Skeletal muscle tissue (tissue), 4 donors: ENCODE results near the gene TMEM18. TPM values are rescaled to one million over a fixed set of nuclear protein-coding genes. Genes with fewer than 3 reads are reported as not detected.

Source experiments
- H3K27ac ChIP-seq: one replicate; pipeline ENCODE4 v1.7.0; 2013; ENCODE audit warnings: mild to moderate bottlenecking, low read depth, low read length, inconsistent platforms
- H3K27me3 ChIP-seq, 3 donors: one replicate each; pipeline ENCODE4 v1.7.0; 2013; ENCODE audit warnings: low read length in 3 of 3; ENCODE audit not compliant: control insufficient read depth in 3 of 3, insufficient read depth in 3 of 3
- H3K36me3 ChIP-seq, 3 donors: one replicate each; pipeline ENCODE4 v1.7.0; 2013; ENCODE audit warnings: low read length in 3 of 3; ENCODE audit not compliant: control insufficient read depth in 3 of 3, insufficient read depth in 3 of 3
- H3K4me1 ChIP-seq, 3 donors: one replicate each; pipeline ENCODE4 v1.7.0; 2013; ENCODE audit warnings: low read length in 3 of 3, mild to moderate bottlenecking in 3 of 3; ENCODE audit not compliant: control insufficient read depth in 3 of 3, insufficient read depth in 3 of 3
- H3K4me3 ChIP-seq, 3 donors: one replicate each; pipeline ENCODE4 v1.7.0; 2013; ENCODE audit warnings: low read length in 3 of 3
- H3K9ac ChIP-seq, 3 donors: one replicate each; pipeline ENCODE4 v1.7.0; 2013; ENCODE audit warnings: low read length in 3 of 3, mild to moderate bottlenecking in 3 of 3, moderate library complexity in 2 of 3, low read depth in 1 of 3
- H3K9me3 ChIP-seq, 3 donors: one replicate each; pipeline ENCODE4 v1.7.0; 2013; ENCODE audit warnings: low read length in 3 of 3; ENCODE audit not compliant: control insufficient read depth in 3 of 3
- total RNA-seq: library from RNA; depleted of rRNA; stranded (reverse); fragments of >200 nt; gene quantifications from one replicate; pipeline ENCODE4 v1.2.3, GENCODE V29; 2014
- donor health status: Osteomylitis.

Gene TMEM18
- total RNA-seq, 1 donor from 2014 or later, result 20.9 TPM

DNA sequence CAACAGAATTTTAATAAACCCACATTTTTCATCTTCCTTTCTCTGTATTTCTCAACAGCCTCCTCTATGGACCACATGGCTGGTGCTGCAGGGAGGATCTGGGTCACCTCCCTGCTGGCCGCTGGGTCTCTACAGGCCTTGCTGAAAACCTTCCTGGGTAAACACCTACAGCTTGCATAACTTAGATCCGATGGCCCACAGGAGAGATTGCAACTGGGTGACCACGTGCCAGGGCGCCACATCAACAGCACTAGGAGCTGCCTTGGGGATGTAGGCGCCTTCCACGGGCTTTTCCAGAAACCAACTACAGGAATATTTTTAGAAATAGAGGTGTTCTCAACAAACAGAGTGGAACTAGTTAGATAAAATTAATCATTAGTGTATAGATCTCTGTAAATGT lies 19.4 kb downstream of the TMEM18 start:
- Histone ChIP-seq H3K27ac (no peak overlapping the region), H3K4me1 (no peaks in the 10 kb centered on the region), H3K9ac (no peak overlapping the region), H3K27me3 (peaks cover 3 to 27% (median 21%) of the 10 kb centered on the region in 3 donors), H3K36me3 (peaks cover 0 to 2% (median 0%) of the 10 kb centered on the region in 3 donors), H3K9me3 (no peaks in the 10 kb centered on the region), H3K4me3 (no peak overlapping the region)

DNA sequence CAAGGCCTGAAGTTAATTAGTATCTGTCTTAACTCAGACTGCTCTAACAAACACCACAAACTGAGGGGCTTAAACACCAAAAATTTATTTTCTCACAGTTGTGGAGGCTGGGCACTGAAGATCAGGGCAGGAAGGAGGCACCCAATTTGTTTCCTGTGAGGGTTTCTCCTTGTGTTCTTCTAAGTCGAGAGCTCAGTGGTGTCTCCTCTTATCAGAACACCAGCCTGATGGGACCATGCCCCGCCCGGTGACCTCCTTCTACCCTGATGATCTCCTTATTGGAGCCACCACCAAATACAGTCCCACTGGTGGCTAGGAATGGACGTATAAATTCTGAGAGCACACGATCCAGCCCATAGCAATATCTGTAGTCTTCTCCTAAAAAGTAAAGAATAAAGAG lies 20.5 kb downstream of the TMEM18 start:
- no peaks in the 10 kb centered on the region for H3K36me3 ChIP-seq
- no peaks in the 10 kb centered on the region for H3K4me1 ChIP-seq
- no peak overlapping the region for H3K4me3 ChIP-seq
- H3K27me3 ChIP-seq, result peaks cover 3 to 27% (median 21%) of the 10 kb centered on the region in 3 donors
- H3K9ac ChIP-seq, result no peak overlapping the region
- no peak overlapping the region for H3K27ac ChIP-seq
- no peaks in the 10 kb centered on the region for H3K9me3 ChIP-seq

DNA sequence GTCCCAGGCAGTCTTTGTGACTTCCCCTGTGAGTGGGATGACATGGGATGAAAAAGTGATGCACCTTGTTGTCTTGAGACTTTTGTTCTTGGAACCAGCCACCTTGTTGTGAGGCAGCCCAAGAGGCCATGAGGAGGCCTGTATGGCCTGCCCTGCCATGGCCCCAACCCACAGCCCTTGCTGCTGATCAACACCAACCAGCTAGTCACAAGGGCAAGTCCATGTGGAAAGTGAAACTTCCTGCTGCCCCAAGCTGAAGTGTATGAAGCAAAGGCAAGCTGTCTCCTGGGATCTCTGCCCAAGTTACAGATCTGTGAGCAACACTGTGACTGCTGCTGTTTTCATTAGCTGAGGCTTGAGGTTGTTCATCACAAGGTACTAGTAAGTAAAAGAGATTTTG lies 21.6 kb downstream of the TMEM18 start:
- Histone ChIP-seq H3K4me3 (no peak overlapping the region), H3K27ac (no peak overlapping the region), H3K27me3 (peaks cover 3 to 17% (median 16%) of the 10 kb centered on the region in 3 donors), H3K4me1 (no peaks in the 10 kb centered on the region), H3K9ac (no peak overlapping the region), H3K36me3 (no peaks in the 10 kb centered on the region), H3K9me3 (no peaks in the 10 kb centered on the region)

- H3K27me3 ChIP-seq, result peaks cover 4 to 13% (median 12%) of the 10 kb centered on the region in 3 donors
- no peak overlapping the region for H3K27ac ChIP-seq
- no peak overlapping the region for H3K9ac ChIP-seq
- H3K4me3 ChIP-seq, result no peak overlapping the region
- no peaks in the 10 kb centered on the region for H3K9me3 ChIP-seq
- H3K36me3 ChIP-seq, result no peaks in the 10 kb centered on the region
- H3K4me1 ChIP-seq, result no peaks in the 10 kb centered on the region
Observed at GRCh38 chr2:654896-655295, 22.3 kb downstream of the TMEM18 start.

GRCh38 chr2:653645-654425 lies 23.4 kb downstream of the TMEM18 start:
- Histone ChIP-seq H3K36me3 (no peaks in the 10 kb centered on the region), H3K4me1 (no peaks in the 10 kb centered on the region), H3K27me3 (peaks cover 6 to 16% (median 10%) of the 10 kb centered on the region in 3 donors), H3K9me3 (no peaks in the 10 kb centered on the region), H3K27ac (no peak overlapping the region), H3K4me3 (no peak overlapping the region), H3K9ac (no peak overlapping the region)

DNA sequence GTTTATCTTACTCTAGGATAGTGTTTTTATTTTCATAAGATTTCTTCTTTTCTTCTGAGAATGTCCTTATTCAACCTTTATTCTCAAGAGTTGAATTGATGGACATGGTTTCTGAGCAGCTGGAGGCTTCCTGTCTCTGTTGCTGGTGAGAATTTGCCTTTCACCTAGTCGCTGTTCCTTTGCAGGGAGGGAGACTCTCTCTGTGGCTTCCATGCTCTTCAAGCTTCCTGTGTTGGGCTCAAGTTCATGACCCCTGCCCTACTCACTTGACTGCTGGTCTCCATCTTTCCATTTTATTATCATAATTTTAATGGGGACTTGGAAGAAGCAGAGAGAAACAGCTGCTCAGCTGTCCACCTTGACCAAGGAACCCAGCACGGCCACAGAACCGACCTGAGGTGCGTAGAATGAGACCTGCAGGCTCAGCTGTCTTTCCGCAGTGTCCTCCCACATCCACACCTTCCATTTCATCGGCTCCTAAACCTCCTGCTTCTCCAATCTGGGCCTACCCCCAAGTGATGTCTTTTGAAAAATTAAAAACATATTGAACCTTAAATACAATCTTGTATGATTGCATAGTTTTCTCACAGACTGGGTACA lies 24.2 kb downstream of the TMEM18 start:
- no peaks in the 10 kb centered on the region for H3K4me1 ChIP-seq
- no peak overlapping the region for H3K4me3 ChIP-seq
- H3K27ac ChIP-seq, result no peak overlapping the region
- no peaks in the 10 kb centered on the region for H3K9me3 ChIP-seq
- peaks cover 6 to 18% (median 8%) of the 10 kb centered on the region in 3 donors for H3K27me3 ChIP-seq
- no peak overlapping the region for H3K9ac ChIP-seq
- H3K36me3 ChIP-seq, result no peaks in the 10 kb centered on the region

GRCh38 chr2:651951-652373 lies 25.2 kb downstream of the TMEM18 start:
- no peaks in the 10 kb centered on the region for H3K36me3 ChIP-seq
- no peaks in the 10 kb centered on the region for H3K9me3 ChIP-seq
- H3K27ac ChIP-seq, result no peak overlapping the region
- no peak overlapping the region for H3K4me3 ChIP-seq
- peaks cover 8 to 20% (median 12%) of the 10 kb centered on the region in 3 donors for H3K27me3 ChIP-seq
- H3K4me1 ChIP-seq, result no peaks in the 10 kb centered on the region
- H3K9ac ChIP-seq, result no peak overlapping the region

GRCh38 chr2:650343-651310 lies 26.6 kb downstream of the TMEM18 start:
- peaks cover 10 to 21% (median 12%) of the 10 kb centered on the region in 3 donors for H3K27me3 ChIP-seq
- no peak overlapping the region for H3K27ac ChIP-seq
- H3K9me3 ChIP-seq, result no peaks in the 10 kb centered on the region
- no peak overlapping the region for H3K9ac ChIP-seq
- H3K4me3 ChIP-seq, result no peak overlapping the region
- H3K4me1 ChIP-seq, result no peaks in the 10 kb centered on the region
- H3K36me3 ChIP-seq, result no peaks in the 10 kb centered on the region

- Histone ChIP-seq H3K9ac (no peak overlapping the region), H3K4me1 (no peaks in the 10 kb centered on the region), H3K9me3 (no peaks in the 10 kb centered on the region), H3K27me3 (peaks cover 10 to 28% (median 12%) of the 10 kb centered on the region in 3 donors), H3K36me3 (no peaks in the 10 kb centered on the region), H3K27ac (no peak overlapping the region), H3K4me3 (no peak overlapping the region)
Observed at GRCh38 chr2:649426-650342, 27.5 kb downstream of the TMEM18 start.
